Neural cell (in vitro differentiated cells): Measurements from ENCODE around the gene HIVEP3. TPM values are rescaled to one million over a fixed set of nuclear protein-coding genes. Genes with fewer than 3 reads are reported as not detected.

Source experiments
- H2AFZ ChIP-seq: fragments of 200-600, 300-800 bp; sonication (generic), shearing (Covaris generic); 2 replicates; pipeline ENCODE4 v1.6.0; 2014; ENCODE audit warnings: low read depth, mild to moderate bottlenecking, antibody characterized with exemption, low read length, moderate library complexity
- H3F3A ChIP-seq: fragments of 200-600 bp; shearing (Covaris generic); 2 replicates; pipeline ENCODE4 v1.6.1; 2016; ENCODE audit warnings: mild to moderate bottlenecking, moderate library complexity, mixed read lengths, antibody characterized with exemption, low read length; ENCODE audit not compliant: insufficient read depth, poor library complexity, severe bottlenecking
- H3K27ac ChIP-seq: fragments of 200-600, 300-800 bp; sonication (generic), shearing (Covaris generic); 2 replicates; pipeline ENCODE4 v1.5.1; 2014; ENCODE audit warnings: mild to moderate bottlenecking, low read length, moderate library complexity
- H3K27me3 ChIP-seq: fragments of 300-800, 200-600 bp; sonication (generic), shearing (Covaris generic); 2 replicates; pipeline ENCODE4 v1.6.0; 2014; ENCODE audit warnings: mild to moderate bottlenecking, low read depth, low read length, moderate library complexity; ENCODE audit not compliant: insufficient read depth
- H3K36me3 ChIP-seq: fragments of 300-800, 200-600 bp; sonication (generic), shearing (Covaris generic); 2 replicates; pipeline ENCODE4 v1.5.1; 2014; ENCODE audit warnings: mild to moderate bottlenecking, antibody characterized with exemption, low read length, moderate library complexity; ENCODE audit not compliant: insufficient read depth
- H3K4me2 ChIP-seq: fragments of 300-800, 200-600 bp; sonication (generic), shearing (Covaris generic); 2 replicates; pipeline ENCODE4 v1.6.0; 2014; ENCODE audit warnings: mild to moderate bottlenecking, low read length
- H3K4me3 ChIP-seq: fragments of 300-800, 200-600 bp; sonication (generic), shearing (Covaris generic); 2 replicates; pipeline ENCODE4 v1.5.1; 2014; ENCODE audit warnings: mild to moderate bottlenecking, low read length, moderate library complexity
- H3K79me2 ChIP-seq: fragments of 200-600 bp; shearing (Covaris generic); replicated peaks from 2 replicates; pipeline ENCODE4 v1.6.0; 2014; ENCODE audit warnings: mild to moderate bottlenecking, low read length, moderate library complexity; ENCODE audit not compliant: insufficient read depth
- H3K9ac ChIP-seq: fragments of 300-800, 200-600 bp; sonication (generic), shearing (Covaris generic); 2 replicates; pipeline ENCODE4 v1.6.1; 2016; ENCODE audit warnings: mild to moderate bottlenecking, low read length, mixed read lengths
- H3K9me2 ChIP-seq: fragments of 200-600 bp; shearing (Covaris generic); 2 replicates; pipeline ENCODE4 v1.6.1; 2016; ENCODE audit warnings: mild to moderate bottlenecking, low read length, mixed read lengths; ENCODE audit not compliant: insufficient read depth
- H3K9me3 ChIP-seq: fragments of 200-600, 300-800 bp; sonication (generic), shearing (Covaris generic); 2 replicates; pipeline ENCODE4 v1.6.1; 2016; ENCODE audit warnings: mild to moderate bottlenecking, mixed run types, low read length, moderate library complexity, mixed read lengths
- H4K20me1 ChIP-seq: fragments of 200-600 bp; shearing (Covaris generic); 2 replicates; pipeline ENCODE4 v1.6.1; 2016; ENCODE audit warnings: mild to moderate bottlenecking, mixed run types; ENCODE audit not compliant: insufficient read depth
- CTCF ChIP-seq: fragments of 450-650 bp; IDR thresholded peaks from 2 replicates; pipeline ENCODE4 v1.5.1; 2014; ENCODE audit warnings: antibody characterized with exemption, mild to moderate bottlenecking, moderate library complexity; ENCODE audit not compliant: poor library complexity, severe bottlenecking
- EP300 ChIP-seq: fragments of 450-650 bp; conservative IDR thresholded peaks from 2 replicates; pipeline ENCODE4 v1.6.1; 2014; ENCODE audit warnings: antibody characterized with exemption, mild to moderate bottlenecking, moderate library complexity; ENCODE audit not compliant: poor library complexity, severe bottlenecking
- EZH2 ChIP-seq: fragments of 200-600, 300-800 bp; shearing (Covaris generic), sonication (generic); IDR thresholded peaks from 2 replicates; pipeline ENCODE4 v1.6.1; 2014; ENCODE audit warnings: antibody characterized with exemption, low read length, borderline replicate concordance, mild to moderate bottlenecking; ENCODE audit not compliant: insufficient read depth, poor library complexity, severe bottlenecking
- MXI1 ChIP-seq: fragments of 450-650 bp; conservative IDR thresholded peaks from 2 replicates; pipeline ENCODE4 v1.6.1; 2014; ENCODE audit warnings: antibody characterized with exemption, mild to moderate bottlenecking; ENCODE audit not compliant: poor library complexity, severe bottlenecking
- POLR2AphosphoS5 ChIP-seq: IDR thresholded peaks from 2 replicates; pipeline ENCODE4 v1.6.1; 2012
- RAD21 ChIP-seq: fragments of 450-650 bp; conservative IDR thresholded peaks from 2 replicates; pipeline ENCODE4 v1.6.1; 2014; ENCODE audit warnings: antibody characterized with exemption, mild to moderate bottlenecking, moderate library complexity
- REST ChIP-seq: IDR thresholded peaks from 2 replicates; pipeline ENCODE4 v1.6.1; 2012; ENCODE audit warnings: borderline replicate concordance
- SMC3 ChIP-seq: fragments of 450-650 bp; conservative IDR thresholded peaks from 2 replicates; pipeline ENCODE4 v1.6.1; 2014; ENCODE audit warnings: antibody characterized with exemption, mild to moderate bottlenecking, moderate library complexity; ENCODE audit not compliant: poor library complexity
- TAF1 ChIP-seq: IDR thresholded peaks from 2 replicates; pipeline ENCODE4 v1.6.1; 2012; ENCODE audit warnings: low read depth
- polyA plus RNA-seq: library from polyadenylated mRNA; depleted of rRNA; stranded (reverse); fragments of >200 nt; gene quantifications from 2 replicates; pipeline ENCODE4 v1.2.3, GENCODE V29; 2014

Gene HIVEP3
- polyA plus RNA-seq, 1 donor from 2014 or later = 2.6 TPM

- no peak overlapping the region for H3K9ac ChIP-seq
- no peak for TF ChIP-seq POLR2AphosphoS5
- no peak for TF ChIP-seq EP300
- no peak for TF ChIP-seq EZH2
- no peak for TF ChIP-seq CTCF
- TF ChIP-seq RAD21 = no peak
- TF ChIP-seq MXI1 = no peak
- no peak for TF ChIP-seq REST
- TF ChIP-seq TAF1 = no peak
- no peak for TF ChIP-seq SMC3
- no peak overlapping the region for H3K4me3 ChIP-seq
- H3K9me3 ChIP-seq = no peaks in the 10 kb centered on the region
- H3K27me3 ChIP-seq = no peaks in the 10 kb centered on the region
- no peak overlapping the region for H2AFZ ChIP-seq
- H3K79me2 ChIP-seq = no peaks in the 10 kb centered on the region
- no peak overlapping the region for H3K27ac ChIP-seq
- H3F3A ChIP-seq = no peaks in the 10 kb centered on the region
- H3K9me2 ChIP-seq = no peaks in the 10 kb centered on the region
- no peak overlapping the region for H3K4me2 ChIP-seq
- H3K36me3 ChIP-seq = no peaks in the 10 kb centered on the region
- H4K20me1 ChIP-seq = no peaks in the 10 kb centered on the region
These were observed 345.5 kb downstream of the HIVEP3 start for GRCh38 chr1:41573194-41573593.

- Histone ChIP-seq H3K4me2 (no peak overlapping the region), H4K20me1 (no peaks in the 10 kb centered on the region), H2AFZ (no peak overlapping the region), H3K4me3 (no peak overlapping the region), H3K36me3 (no peaks in the 10 kb centered on the region), H3K27ac (no peak overlapping the region), H3K27me3 (no peaks in the 10 kb centered on the region), H3K79me2 (no peaks in the 10 kb centered on the region), H3K9me2 (no peaks in the 10 kb centered on the region), H3F3A (no peaks in the 10 kb centered on the region), H3K9ac (no peak overlapping the region), H3K9me3 (no peaks in the 10 kb centered on the region)
- TF ChIP-seq SMC3 (no peak), EZH2 (no peak), CTCF (no peak), EP300 (no peak), MXI1 (no peak), REST (no peak), POLR2AphosphoS5 (no peak), RAD21 (no peak), TAF1 (no peak)
These were observed 346.5 kb downstream of the HIVEP3 start for GRCh38 chr1:41572224-41572623.
